ENCODE measurements around the gene STIM1.

GRCh38 chr11:3903207-3903896, 47.9 kb downstream of the STIM1 start:
- TF ChIP-seq CTCF (IDR thresholded peaks at IDR 0.05; ENCODE audit: low read length) (no peak), EZH2 (IDR thresholded peaks at IDR 0.05; ENCODE audit: borderline replicate concordance, low read length) (no peak)

Measured in OCI-LY1 (cell line).